NT2/D1 (cell line): Measurements from ENCODE around the gene ZSWIM9.

Experiments used
- DNase-seq: peaks from one replicate; pipeline ENCODE4 v3.0.0-alpha.2; 2011; ENCODE audit warnings: low read depth, low spot score
- H3K27me3 ChIP-seq: 2 replicates; pipeline ENCODE4 v1.6.0; 2011; ENCODE audit warnings: mild to moderate bottlenecking; ENCODE audit not compliant: insufficient read length, insufficient read depth
- H3K36me3 ChIP-seq: 2 replicates; pipeline ENCODE4 v1.6.1; 2011; ENCODE audit warnings: mild to moderate bottlenecking, low read length, mixed read lengths; ENCODE audit not compliant: insufficient read depth, insufficient read length
- H3K4me1 ChIP-seq: 2 replicates; pipeline ENCODE4 v1.5.1; 2011; ENCODE audit not compliant: insufficient read depth, insufficient read length
- H3K4me3 ChIP-seq: 2 replicates; pipeline ENCODE4 v1.5.1; 2011; ENCODE audit warnings: low read depth; ENCODE audit not compliant: insufficient read length
- H3K9ac ChIP-seq: 2 replicates; pipeline ENCODE4 v1.6.0; 2011; ENCODE audit warnings: low read depth; ENCODE audit not compliant: insufficient read length
- H3K9me3 ChIP-seq: 2 replicates; pipeline ENCODE4 v1.5.1; 2011; ENCODE audit warnings: mild to moderate bottlenecking, low read length; ENCODE audit not compliant: insufficient read depth
- SUZ12 ChIP-seq: IDR thresholded peaks from 2 replicates; pipeline ENCODE4 v1.6.1; 2011; ENCODE audit not compliant: insufficient read length, insufficient read depth; ENCODE audit errors: extremely low read depth
- YY1 ChIP-seq: IDR thresholded peaks from 2 replicates; pipeline ENCODE4 v1.6.1; 2011; ENCODE audit not compliant: insufficient read length, insufficient read depth
- ZNF274 ChIP-seq: IDR thresholded peaks from 2 replicates; pipeline ENCODE4 v1.6.1; 2011; ENCODE audit warnings: mild to moderate bottlenecking, low read depth, low read length

ZSWIM9 gene

DNA sequence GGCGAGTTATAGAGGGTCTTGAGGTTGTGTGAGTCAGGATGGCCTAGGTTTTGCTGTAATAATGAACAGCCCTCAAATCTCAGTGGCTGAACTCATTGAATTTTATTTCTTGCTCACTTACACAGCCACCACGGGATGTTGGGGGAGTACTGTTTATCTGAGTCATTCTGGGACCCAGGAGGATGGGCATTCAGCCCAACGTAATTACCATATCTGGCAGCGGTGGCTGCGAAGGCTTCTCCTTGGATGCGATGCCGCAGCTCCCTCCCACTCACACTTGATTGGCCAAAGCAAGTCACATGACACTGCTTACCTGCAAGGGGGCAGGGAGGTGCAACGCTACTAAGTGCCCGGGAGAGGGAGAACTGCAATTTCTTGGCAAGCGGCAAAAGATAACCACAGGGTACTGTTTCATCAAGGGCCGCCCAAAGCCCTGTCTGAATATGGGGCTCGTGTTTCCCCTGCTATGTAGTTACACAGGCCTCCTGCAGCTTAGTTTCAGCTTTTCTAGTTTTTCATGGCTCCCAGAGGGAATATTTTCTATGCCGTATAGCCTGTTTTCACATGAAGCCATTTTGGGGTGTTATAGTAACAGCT, 19.9 kb downstream of the ZSWIM9 start:
- H3K9ac ChIP-seq: no peak overlapping the region
- H3K36me3 ChIP-seq: peaks cover 38% of the 10 kb centered on the region
- no peak for DNase-seq
- H3K4me3 ChIP-seq: no peak overlapping the region
- H3K9me3 ChIP-seq: peaks cover 12% of the 10 kb centered on the region; the same call in 1 of the 2 replicates
- H3K27me3 ChIP-seq: no peaks in the 10 kb centered on the region
- no peaks in the 10 kb centered on the region for H3K4me1 ChIP-seq
- no peak for TF ChIP-seq SUZ12
- no peak for TF ChIP-seq YY1
- no peak for TF ChIP-seq ZNF274

- Histone ChIP-seq H3K4me3 (no peak overlapping the region), H3K9ac (no peak overlapping the region), H3K9me3 (peaks cover 12% of the 10 kb centered on the region; the same call in 1 of the 2 replicates)
These were observed 20.4 kb downstream of the ZSWIM9 start for GRCh38 chr19:48190885-48191284.

GRCh38 chr19:48192750-48193149, 22.3 kb downstream of the ZSWIM9 start:
- H3K4me1 ChIP-seq: no peaks in the 10 kb centered on the region
- DNase-seq: no peak
- no peak overlapping the region for H3K4me3 ChIP-seq
- H3K9ac ChIP-seq: no peak overlapping the region
- H3K9me3 ChIP-seq: peaks cover 12% of the 10 kb centered on the region; the same call in 1 of the 2 replicates
- peaks cover 42% of the 10 kb centered on the region for H3K36me3 ChIP-seq
- TF ChIP-seq ZNF274 (no peak), SUZ12 (no peak), YY1 (no peak)
- H3K27me3 ChIP-seq: no peaks in the 10 kb centered on the region

More at GRCh38 chr19:48190885-48191284, 20.4 kb downstream of the ZSWIM9 start:
- peaks cover 38% of the 10 kb centered on the region for H3K36me3 ChIP-seq
- H3K27me3 ChIP-seq: no peaks in the 10 kb centered on the region
- no peaks in the 10 kb centered on the region for H3K4me1 ChIP-seq
- TF ChIP-seq ZNF274 (no peak), SUZ12 (no peak)
- no peak for DNase-seq

DNA sequence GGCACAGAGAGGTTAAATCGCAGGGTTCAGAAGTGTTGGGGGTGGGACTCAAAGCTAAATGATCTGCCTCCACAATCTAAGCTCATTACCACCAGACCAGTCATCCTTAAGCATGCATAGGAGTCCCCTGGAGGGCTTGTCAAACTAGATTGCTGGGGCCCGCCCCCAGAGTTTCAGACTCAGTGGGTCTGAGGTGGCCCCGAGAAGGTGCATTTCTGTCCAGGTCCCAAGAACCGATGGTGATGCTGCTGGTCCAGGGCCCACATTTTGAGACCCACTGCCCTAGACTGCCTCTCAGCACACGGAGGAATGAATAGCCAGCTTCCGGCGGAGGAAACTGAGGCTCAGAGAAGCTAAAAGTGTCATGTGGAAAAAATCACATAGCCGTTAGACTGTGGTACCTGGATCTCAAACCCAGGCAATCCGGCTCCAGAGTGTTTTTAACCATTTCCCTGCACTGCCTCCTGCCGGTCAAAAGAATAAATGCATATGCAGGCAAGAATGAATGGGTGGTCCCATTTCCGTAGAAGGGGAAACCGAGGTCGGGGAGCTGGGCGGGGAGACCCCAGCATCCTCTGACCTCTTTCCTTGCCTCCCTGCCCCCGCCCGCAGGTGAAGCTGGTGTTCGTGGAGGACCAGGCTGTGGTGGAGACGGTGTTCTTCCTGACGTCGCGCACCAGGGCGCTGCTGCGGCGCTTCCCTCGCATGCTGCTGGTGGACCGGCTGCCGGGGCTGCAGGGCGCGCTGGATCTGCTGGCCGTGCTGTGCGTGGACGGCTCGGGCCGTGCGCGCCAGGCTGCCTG, 23.8 kb downstream of the ZSWIM9 start:
- TF ChIP-seq SUZ12 (no peak), YY1 (no peak), ZNF274 (no peak)
- Histone ChIP-seq H3K9me3 (peaks cover 6% of the 10 kb centered on the region; the same call in 1 of the 2 replicates), H3K36me3 (peaks cover 30% of the 10 kb centered on the region), H3K4me3 (no peak overlapping the region), H3K27me3 (no peaks in the 10 kb centered on the region), H3K4me1 (no peaks in the 10 kb centered on the region), H3K9ac (no peak overlapping the region)
- no peak for DNase-seq

DNA sequence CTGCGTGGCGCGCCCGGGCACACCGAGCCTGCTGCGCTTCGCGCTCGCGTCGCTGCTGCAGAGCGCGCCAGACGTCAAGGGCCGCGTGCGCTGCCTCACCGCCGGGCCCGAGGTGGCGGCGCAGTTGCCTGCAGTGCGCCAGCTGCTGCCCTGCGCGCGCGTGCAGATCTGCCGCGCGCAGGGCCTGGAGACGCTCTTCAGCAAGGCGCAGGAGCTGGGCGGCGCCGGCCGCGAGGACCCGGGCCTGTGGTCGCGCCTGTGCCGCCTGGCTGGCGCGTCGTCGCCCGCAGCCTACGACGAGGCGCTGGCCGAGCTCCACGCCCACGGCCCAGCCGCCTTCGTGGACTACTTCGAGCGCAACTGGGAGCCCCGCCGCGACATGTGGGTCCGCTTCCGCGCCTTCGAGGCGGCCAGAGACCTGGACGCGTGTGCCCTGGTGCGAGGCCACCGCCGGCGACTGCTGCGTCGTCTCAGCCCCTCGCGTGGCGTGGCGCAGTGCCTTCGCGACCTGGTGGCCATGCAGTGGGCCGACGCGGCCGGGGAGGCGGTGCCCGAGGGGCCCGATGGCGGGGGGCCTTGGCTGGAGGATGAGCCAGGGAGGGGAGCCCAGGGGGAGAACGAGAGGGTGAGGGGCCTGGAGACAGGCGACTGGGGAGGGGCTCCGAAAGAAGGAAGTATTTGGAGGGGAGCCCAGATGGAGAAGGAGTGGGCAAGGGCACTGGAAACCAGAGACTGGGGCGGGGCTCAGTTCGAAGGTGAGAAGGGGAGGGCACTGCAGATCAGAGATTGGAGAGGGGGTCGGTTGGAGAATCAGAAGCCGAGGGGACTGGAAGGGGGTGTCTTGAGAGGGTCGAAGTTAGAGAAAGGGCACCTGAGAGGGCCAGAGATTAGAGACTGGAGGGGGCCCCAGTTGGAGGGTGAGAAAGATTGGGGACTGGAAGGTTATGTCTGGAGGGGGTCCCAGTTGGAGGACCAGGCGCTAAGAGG, 24.7 kb downstream of the ZSWIM9 start:
- no peak for TF ChIP-seq ZNF274
- TF ChIP-seq SUZ12: no peak
- no peak for TF ChIP-seq YY1
- peaks cover 4% of the 10 kb centered on the region; the same call in 1 of the 2 replicates for H3K9me3 ChIP-seq
- H3K4me3 ChIP-seq: no peak overlapping the region
- DNase-seq: no peak
- H3K9ac ChIP-seq: no peak overlapping the region
- H3K4me1 ChIP-seq: no peaks in the 10 kb centered on the region
- peaks cover 30% of the 10 kb centered on the region for H3K36me3 ChIP-seq
- no peaks in the 10 kb centered on the region for H3K27me3 ChIP-seq

DNA sequence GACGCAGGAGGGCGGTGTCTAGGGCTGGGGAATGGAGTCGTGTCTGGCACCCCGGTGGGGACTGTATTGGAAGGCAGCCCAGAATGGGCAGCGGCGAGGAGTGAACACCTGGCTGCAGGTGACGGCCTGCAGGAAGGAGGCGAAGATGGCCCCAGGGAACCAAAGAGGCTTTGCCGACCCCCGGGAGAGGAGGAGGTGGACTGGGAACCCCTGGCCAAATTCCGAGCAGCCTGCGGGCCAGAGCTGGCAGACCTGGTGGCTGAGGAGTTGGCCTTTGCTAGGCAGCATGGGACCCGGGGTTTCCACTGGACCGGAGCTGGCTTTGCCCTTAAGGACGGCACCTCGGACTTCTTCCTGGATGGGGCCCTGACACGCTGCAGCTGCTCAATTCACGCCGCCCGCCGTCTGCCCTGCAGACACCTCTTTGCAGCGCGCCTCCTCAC, 25.9 kb downstream of the ZSWIM9 start:
- Histone ChIP-seq H3K4me3 (no peak overlapping the region), H3K4me1 (no peaks in the 10 kb centered on the region), H3K9ac (no peak overlapping the region), H3K9me3 (no peaks in the 10 kb centered on the region), H3K27me3 (no peaks in the 10 kb centered on the region), H3K36me3 (peaks cover 23% of the 10 kb centered on the region)
- TF ChIP-seq YY1 (no peak), ZNF274 (no peak), SUZ12 (no peak)
- DNase-seq: no peak
